ENCODE data around the gene HNRNPUL1.

Gene HNRNPUL1

DNA sequence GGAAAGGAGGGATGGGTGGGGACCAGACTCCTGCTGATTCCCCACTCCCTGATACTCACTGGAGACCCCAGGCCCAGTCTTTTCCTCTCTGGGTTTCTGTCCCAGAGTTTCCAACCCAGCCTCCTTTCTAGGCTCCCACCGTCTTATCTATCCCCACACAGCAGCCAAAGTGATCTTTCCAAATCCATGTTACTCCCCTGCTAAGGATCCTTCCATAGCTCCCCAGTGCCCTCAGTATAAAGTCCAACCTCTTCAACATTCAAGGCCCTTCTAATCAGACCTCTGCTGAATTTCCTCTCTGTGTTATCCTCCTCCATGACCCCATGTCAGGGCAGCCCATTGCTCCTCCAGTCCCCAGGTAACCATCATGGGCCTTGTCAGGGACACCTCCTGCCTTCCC lies 90.9 kb downstream of the HNRNPUL1 start:
- DNase-seq: no peak

DNA sequence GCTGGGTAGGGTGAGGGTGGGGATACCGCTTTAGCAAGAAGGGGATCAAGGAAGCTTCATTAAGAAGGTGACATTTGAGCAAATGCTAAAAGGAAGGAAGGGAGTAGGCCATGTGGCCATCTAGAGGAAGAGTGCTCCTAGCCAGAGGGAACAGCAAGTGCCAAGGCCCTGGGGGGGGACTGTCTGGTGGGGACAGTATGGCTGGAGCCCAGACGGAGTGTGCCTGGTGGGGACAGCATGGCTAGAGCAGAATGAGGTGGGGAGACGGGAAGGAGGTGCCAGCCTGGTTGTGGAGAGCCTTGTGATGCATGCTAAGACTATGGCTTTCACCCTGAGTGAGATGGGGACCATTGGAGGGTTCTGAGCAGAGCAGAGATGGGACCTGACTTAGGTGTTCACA lies 91.6 kb downstream of the HNRNPUL1 start:
- DNase-seq: no peak

DNA sequence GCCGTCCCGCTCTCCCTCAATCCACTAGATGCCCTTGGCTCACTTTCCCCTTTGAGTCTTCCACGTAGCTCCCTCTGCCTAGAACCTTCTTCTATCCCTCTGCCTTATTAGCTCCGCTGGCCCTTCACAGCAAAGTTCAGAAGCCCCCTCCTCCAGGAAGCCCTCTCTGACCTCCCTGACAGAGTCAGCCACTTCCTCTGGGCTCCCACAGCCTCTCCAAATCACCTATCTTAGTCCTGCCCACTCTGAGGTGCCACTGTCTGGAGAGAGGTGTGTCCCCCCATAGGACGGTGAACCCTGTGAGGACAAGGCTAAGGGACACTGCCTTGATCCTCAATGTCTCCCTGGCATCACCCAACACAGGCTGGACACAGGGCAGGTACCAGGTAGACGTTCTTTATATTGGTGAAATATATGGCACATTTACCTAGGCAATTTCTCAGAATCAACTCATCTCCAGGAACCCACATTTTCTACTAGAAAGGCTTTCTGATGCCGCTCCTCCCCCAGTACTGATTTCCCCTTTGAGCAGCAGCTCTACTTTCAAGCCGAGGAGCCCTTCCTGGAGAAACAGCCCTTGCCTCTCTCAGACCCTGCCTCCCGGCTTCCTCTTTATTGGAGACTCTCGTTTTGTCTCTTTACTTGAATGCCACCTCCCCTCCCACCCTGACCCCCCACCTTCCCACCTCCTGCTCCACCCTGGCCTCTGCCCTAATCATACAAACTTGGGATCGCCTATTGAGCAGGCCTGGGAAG lies 93.0 kb downstream of the HNRNPUL1 start:
- no peak for DNase-seq
